Ovary (tissue), 9 donors: Measurements from ENCODE around the gene TAF13. TPM values are rescaled to one million over a fixed set of nuclear protein-coding genes. Genes with fewer than 3 reads are reported as not detected.
"Not testable (repeated sequence)": the region's sequence is repeated elsewhere in the genome, so short reads cannot be mapped to it uniquely, and the experiment has no call there.

Experiments used
- DNase-seq, 5 donors: peaks; one replicate each; pipeline ENCODE4 v3.0.0-alpha.2; 2019 to 2020
- H3K27ac ChIP-seq, 2 donors: fragments of 200-600 bp; one replicate each; pipeline versions ENCODE4 v1.5.1 to v1.8.0; 2019 to 2022
- H3K27me3 ChIP-seq: fragments of 200-600 bp; one replicate; pipeline ENCODE4 v1.8.0; 2022
- H3K36me3 ChIP-seq: fragments of 200-600 bp; sonication (generic); one replicate; pipeline ENCODE4 v1.5.1; 2019
- H3K4me1 ChIP-seq: one replicate; pipeline ENCODE4 v1.8.1; 2013; ENCODE audit warnings: mild to moderate bottlenecking, moderate library complexity; ENCODE audit not compliant: insufficient read depth
- H3K4me3 ChIP-seq: fragments of 200-600 bp; sonication (generic); one replicate; pipeline ENCODE4 v1.5.1; 2017
- H3K9me3 ChIP-seq, 2 donors: fragments of 200-600 bp in 1 of 2; sonication (generic) in 1 of 2; one replicate each; pipeline versions ENCODE4 v1.5.1 to v1.8.1; 2013 to 2019; ENCODE audit warnings: mild to moderate bottlenecking in 1 of 2, moderate library complexity in 1 of 2
- EP300 ChIP-seq: sonication (generic); formaldehyde crosslinking; IDR thresholded peaks from one replicate; pipeline ENCODE4 v1.6.1; 2017; ENCODE audit warnings: antibody characterized with exemption
- POLR2A ChIP-seq: fragments of 450-650 bp; IDR thresholded peaks from one replicate; pipeline ENCODE4 v1.6.1; 2017; ENCODE audit warnings: antibody characterized with exemption, mild to moderate bottlenecking, moderate library complexity
- WGBS, 3 donors: extraction: QIAGEN DNeasy Blood & Tissue Kit in 1 of 3; methylation state at CpG; one replicate each; pipeline versions ENCODE4 v1.1.5 to v1.1.7; 2013 to 2017; 5-methylcytosine and 5-hydroxymethylcytosine counted together
- intact Hi-C, 4 donors: fragments of 100-400 bp; cut with DNase I; formaldehyde crosslinking; loops; one replicate each; pipeline versions ENCODE4 v1.11.0 to v1.15.1; 2022 to 2023
- polyA plus RNA-seq, 2 donors: library from polyadenylated mRNA; stranded (reverse); fragments of 200-250 nt in 1 of 2; fragments of 350-450 nt in 1 of 2; fragmentation: Illumina TruSeq in 1 of 2; extraction: RNeasy Lipid Tissue Mini Kit (QIAGEN cat#74804) in 1 of 2; gene quantifications; one replicate each; pipeline ENCODE4 v1.2.3, GENCODE V29; 2013 to 2014
- total RNA-seq, 7 donors: library from RNA; depleted of rRNA in 2 of 7; stranded (reverse); fragments of >200 nt in 2 of 7; fragmentation: NEBNext Ultra II Directional in 3 of 7; extraction: Animal tissue kit (Norgen Biotek cat#: 25700) in 3 of 7; gene quantifications; one replicate each; pipeline versions ENCODE4 v1.1.0 to v1.2.4, GENCODE V29; 2016 to 2023
- TF ChIP-seq, protein P1 (sequence below), 3 donors: fragments of 450-650 bp in 2 of 3; fragments of 200-600 bp in 1 of 3; IDR thresholded peaks; one replicate each; pipeline versions ENCODE4 v1.5.1 to v1.8.0; 2016 to 2022; ENCODE audit warnings: antibody characterized with exemption in 3 of 3, mild to moderate bottlenecking in 1 of 3
- donor health status: DM: no; HTN: no; CAD: no; lungs with moderate emphysema.
- donor health status: DM: no; HTN: no; CAD: no.
- donor health status: Bipolar disorder and iron deficiency.
- donor health status: DM: yes; HTN: yes; CAD: no.
- donor health status: DM: no; HTN: no; CAD: no.
- donor health status: DM: yes; HTN: yes; CAD: no.

The TAF13 gene
- total and polyA plus RNA-seq, 9 donors: 6.6 to 29.2 (median 19.5) TPM

DNA sequence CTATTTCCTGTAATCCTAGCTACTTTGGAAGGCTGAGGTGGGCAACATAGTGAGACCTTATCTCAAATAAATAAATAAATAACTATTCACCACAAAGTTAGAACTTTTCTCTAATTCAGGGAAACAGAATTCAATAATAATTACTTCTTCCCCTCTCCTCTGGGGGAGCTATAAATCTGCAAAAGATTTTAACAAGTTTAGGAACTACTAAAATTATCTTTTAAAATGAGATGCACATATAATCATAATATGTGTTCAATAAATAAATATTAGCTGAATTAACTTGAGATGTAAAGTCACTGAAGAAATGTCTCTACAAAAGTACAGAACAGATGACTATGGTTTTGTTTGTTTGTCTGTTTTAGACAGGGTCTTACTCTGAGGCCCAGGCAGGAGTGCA lies 48.0 kb downstream of the TAF13 start:
- no peaks in the 10 kb centered on the region for H3K4me1 ChIP-seq
- no peaks in the 10 kb centered on the region for H3K27me3 ChIP-seq
- no peak for TF ChIP-seq EP300
- TF ChIP-seq, protein P1, sequence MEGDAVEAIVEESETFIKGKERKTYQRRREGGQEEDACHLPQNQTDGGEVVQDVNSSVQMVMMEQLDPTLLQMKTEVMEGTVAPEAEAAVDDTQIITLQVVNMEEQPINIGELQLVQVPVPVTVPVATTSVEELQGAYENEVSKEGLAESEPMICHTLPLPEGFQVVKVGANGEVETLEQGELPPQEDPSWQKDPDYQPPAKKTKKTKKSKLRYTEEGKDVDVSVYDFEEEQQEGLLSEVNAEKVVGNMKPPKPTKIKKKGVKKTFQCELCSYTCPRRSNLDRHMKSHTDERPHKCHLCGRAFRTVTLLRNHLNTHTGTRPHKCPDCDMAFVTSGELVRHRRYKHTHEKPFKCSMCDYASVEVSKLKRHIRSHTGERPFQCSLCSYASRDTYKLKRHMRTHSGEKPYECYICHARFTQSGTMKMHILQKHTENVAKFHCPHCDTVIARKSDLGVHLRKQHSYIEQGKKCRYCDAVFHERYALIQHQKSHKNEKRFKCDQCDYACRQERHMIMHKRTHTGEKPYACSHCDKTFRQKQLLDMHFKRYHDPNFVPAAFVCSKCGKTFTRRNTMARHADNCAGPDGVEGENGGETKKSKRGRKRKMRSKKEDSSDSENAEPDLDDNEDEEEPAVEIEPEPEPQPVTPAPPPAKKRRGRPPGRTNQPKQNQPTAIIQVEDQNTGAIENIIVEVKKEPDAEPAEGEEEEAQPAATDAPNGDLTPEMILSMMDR (IDR thresholded peaks at IDR 0.05): no peak
- no peak for TF ChIP-seq POLR2A
- no peak overlapping the region for H3K27ac ChIP-seq
- DNase-seq: no peak
- no peaks in the 10 kb centered on the region for H3K36me3 ChIP-seq
- H3K9me3 ChIP-seq: no peaks in the 10 kb centered on the region
- no peak overlapping the region for H3K4me3 ChIP-seq
- intact Hi-C loops: loop anchor here in 1 of 4 donors (10.0 kb wide), 1 partner anchor 87 kb away; the partner anchor contains the start of gene ELAPOR1

- Histone ChIP-seq H3K27ac (no peak overlapping the region), H3K36me3 (no peaks in the 10 kb centered on the region), H3K4me3 (no peak overlapping the region), H3K27me3 (no peaks in the 10 kb centered on the region), H3K4me1 (no peaks in the 10 kb centered on the region), H3K9me3 (no peaks in the 10 kb centered on the region)
- TF ChIP-seq, protein P1 (IDR thresholded peaks at IDR 0.05): no peak
- no peak for TF ChIP-seq POLR2A
- TF ChIP-seq EP300: no peak
- no peak for DNase-seq
- intact Hi-C loops: loop anchor here in 1 of 4 donors (10.0 kb wide), 1 partner anchor 89 kb away; the partner anchor contains the start of gene ELAPOR1
- 90 to 94% (median 91%) methylated on average over 6 of the region's 6 CpGs for WGBS, 3 donors
Measured at GRCh38 chr1:109025694-109026093, 50.1 kb downstream of the TAF13 start.

DNA sequence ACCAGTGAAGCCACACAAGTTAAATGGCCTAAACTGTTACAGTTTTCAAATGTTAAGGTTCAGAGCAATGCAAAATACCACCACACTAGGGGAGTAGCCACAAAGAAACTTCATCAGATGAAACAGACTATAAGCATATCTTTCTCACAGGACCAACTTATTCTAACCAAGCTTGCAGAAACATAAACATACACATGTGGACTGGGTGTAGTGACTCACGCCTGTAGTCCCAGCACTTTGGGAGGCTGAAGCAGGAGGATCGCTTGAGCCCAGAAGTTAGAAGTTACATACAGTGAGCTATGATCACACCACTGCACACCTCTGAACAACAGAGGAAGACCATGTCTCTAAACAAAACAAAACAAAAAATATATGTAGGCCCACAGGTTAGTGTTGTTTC lies 51.2 kb downstream of the TAF13 start:
- H3K36me3 ChIP-seq: no peaks in the 10 kb centered on the region
- no peak overlapping the region for H3K27ac ChIP-seq
- no peak for DNase-seq
- H3K4me1 ChIP-seq: no peaks in the 10 kb centered on the region
- WGBS, 3 donors: 92 to 96% (median 96%) methylated on average over 2 of the region's 2 CpGs
- no peaks in the 10 kb centered on the region for H3K27me3 ChIP-seq
- H3K4me3 ChIP-seq: no peak overlapping the region
- intact Hi-C loops: loop anchor here in 1 of 4 donors (10.0 kb wide), 1 partner anchor 90 kb away; the partner anchor contains the start of gene ELAPOR1
- TF ChIP-seq POLR2A (no peak), EP300 (no peak)
- TF ChIP-seq, protein P1 (IDR thresholded peaks at IDR 0.05): no peak
- no peaks in the 10 kb centered on the region for H3K9me3 ChIP-seq

DNA sequence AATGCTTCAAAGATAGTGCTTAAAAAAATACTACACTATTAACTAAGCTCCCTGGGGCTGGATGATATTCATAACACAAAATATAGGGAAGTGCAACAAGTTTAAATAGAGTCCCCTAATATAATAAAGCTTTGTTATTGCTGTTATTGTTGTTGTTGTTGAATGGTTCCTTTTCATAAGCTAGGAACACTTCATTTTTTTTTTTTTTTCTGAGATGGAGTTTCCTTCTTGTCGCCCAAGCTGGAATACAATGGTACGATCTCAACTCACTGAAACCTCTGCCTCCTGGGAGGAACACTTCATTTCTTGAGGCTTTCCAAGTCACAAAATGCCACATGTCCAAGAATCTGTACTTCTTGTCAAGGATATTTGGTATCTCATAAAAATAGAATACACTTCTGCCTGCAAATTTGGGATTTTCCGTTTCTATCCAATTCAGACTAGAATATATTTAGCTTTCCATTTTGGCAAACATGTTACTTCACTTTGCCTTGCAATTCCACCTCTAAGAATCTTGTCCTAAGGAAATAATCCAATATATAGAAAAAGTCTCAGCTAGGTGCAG lies 55.0 kb downstream of the TAF13 start:
- intact Hi-C loops: loop anchor here in 1 of 4 donors (10.0 kb wide), 1 partner anchor 94 kb away; the partner anchor contains the start of gene ELAPOR1
- TF ChIP-seq EP300: no peak
- no peak for TF ChIP-seq POLR2A
- TF ChIP-seq, protein P1 (IDR thresholded peaks at IDR 0.05): no peak
- WGBS, 3 donors: 83 to 88% (median 87%) methylated on average over 3 of the region's 3 CpGs
- Histone ChIP-seq H3K4me3 (no peak overlapping the region), H3K27me3 (no peaks in the 10 kb centered on the region), H3K4me1 (no peaks in the 10 kb centered on the region), H3K36me3 (no peaks in the 10 kb centered on the region), H3K27ac (no peak overlapping the region), H3K9me3 (peaks cover 0 to 4% of the 10 kb centered on the region in 2 donors)
- DNase-seq: no peak

DNA sequence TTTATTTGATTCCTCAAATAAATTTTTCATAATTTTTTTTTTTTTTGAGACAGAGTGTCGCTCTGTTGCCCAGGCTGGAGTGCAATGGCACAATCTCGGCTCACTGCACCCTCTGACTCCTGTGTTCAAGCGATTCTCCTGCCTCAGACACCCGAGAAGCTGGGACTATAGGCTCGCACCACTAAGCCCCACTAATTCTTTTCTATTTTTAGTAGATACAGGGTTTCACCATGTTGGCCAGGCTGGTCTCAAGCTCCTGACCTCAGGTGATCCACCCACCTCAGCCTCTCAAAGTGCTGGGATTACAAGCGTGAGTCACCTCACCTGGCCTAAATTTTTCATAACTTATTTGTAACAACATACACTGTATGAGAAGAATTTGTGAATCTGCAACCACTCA lies 58.1 kb downstream of the TAF13 start:
- H3K36me3 ChIP-seq, intact Hi-C loops, H3K27me3 ChIP-seq, H3K4me3 ChIP-seq, H3K4me1 ChIP-seq, DNase-seq, H3K9me3 ChIP-seq, H3K27ac ChIP-seq: not testable (repeated sequence)
- WGBS, 3 donors: 96 to 98% (median 96%) methylated on average over 6 of the region's 6 CpGs
